Measurements from ENCODE around the gene LEMD3. TPM values are rescaled to one million over a fixed set of nuclear protein-coding genes. Genes with fewer than 3 reads are reported as not detected.

LEMD3 gene
- total and polyA plus RNA-seq, 2 donors from 2014 or later, result 7.5 to 31.8 TPM

- no peak for TF ChIP-seq CTCF (IDR thresholded peaks at IDR 0.05; ENCODE audit: borderline replicate concordance, extremely low read depth, insufficient read depth)
- no peak overlapping the region for H3K4me3 ChIP-seq (ENCODE audit: low read length in 3 of 3)
- DNase-seq, result no peak
- H3K27ac ChIP-seq (ENCODE audit: low read depth in 2 of 2, low read length in 2 of 2), result no peak overlapping the region
- no peaks in the 10 kb centered on the region for H3K4me1 ChIP-seq (ENCODE audit: control insufficient read depth in 2 of 3, insufficient read depth in 2 of 3, low read depth in 1 of 3, low read length in 3 of 3)
- no peak overlapping the region for H3K9ac ChIP-seq (ENCODE audit: low read length in 3 of 3)
- H3K36me3 ChIP-seq (ENCODE audit: control insufficient read depth in 2 of 3, insufficient read depth in 3 of 3, low read length in 3 of 3), result no peaks in the 10 kb centered on the region
- H3K27me3 ChIP-seq (ENCODE audit: control insufficient read depth, insufficient read depth, low read length), result no peaks in the 10 kb centered on the region
- FAIRE-seq, result no peak
- no peaks in the 10 kb centered on the region for H3K9me3 ChIP-seq (ENCODE audit: control insufficient read depth in 2 of 3, insufficient read depth in 1 of 3, low read length in 3 of 3)
- intact Hi-C loops (cut with DNase I), result no loop called here
These were observed 22.0 kb upstream of the LEMD3 start for GRCh38 chr12:65147312-65147905.

- Histone ChIP-seq H3K9ac (ENCODE audit: low read length in 3 of 3) (no peak overlapping the region), H3K27me3 (ENCODE audit: control insufficient read depth, insufficient read depth, low read length) (no peaks in the 10 kb centered on the region), H3K4me1 (ENCODE audit: control insufficient read depth in 2 of 3, insufficient read depth in 2 of 3, low read depth in 1 of 3, low read length in 3 of 3) (no peaks in the 10 kb centered on the region), H3K4me3 (ENCODE audit: low read length in 3 of 3) (no peak overlapping the region), H3K9me3 (ENCODE audit: control insufficient read depth in 2 of 3, insufficient read depth in 1 of 3, low read length in 3 of 3) (no peaks in the 10 kb centered on the region), H3K27ac (ENCODE audit: low read depth in 2 of 2, low read length in 2 of 2) (no peak overlapping the region), H3K36me3 (ENCODE audit: control insufficient read depth in 2 of 3, insufficient read depth in 3 of 3, low read length in 3 of 3) (no peaks in the 10 kb centered on the region)
- FAIRE-seq (no peak), DNase-seq (no peak)
- intact Hi-C loops (cut with DNase I), result no loop called here
- no peak for TF ChIP-seq CTCF (IDR thresholded peaks at IDR 0.05; ENCODE audit: borderline replicate concordance, extremely low read depth, insufficient read depth)
These were observed 17.4 kb upstream of the LEMD3 start for GRCh38 chr12:65152012-65152411.

GRCh38 chr12:65152596-65152995, 16.8 kb upstream of the LEMD3 start:
- Histone ChIP-seq H3K9ac (ENCODE audit: low read length in 3 of 3) (no peak overlapping the region), H3K4me3 (ENCODE audit: low read length in 3 of 3) (no peak overlapping the region), H3K27ac (ENCODE audit: low read depth in 2 of 2, low read length in 2 of 2) (no peak overlapping the region), H3K4me1 (ENCODE audit: control insufficient read depth in 2 of 3, insufficient read depth in 2 of 3, low read depth in 1 of 3, low read length in 3 of 3) (no peaks in the 10 kb centered on the region), H3K9me3 (ENCODE audit: control insufficient read depth in 2 of 3, insufficient read depth in 1 of 3, low read length in 3 of 3) (no peaks in the 10 kb centered on the region), H3K27me3 (ENCODE audit: control insufficient read depth, insufficient read depth, low read length) (no peaks in the 10 kb centered on the region), H3K36me3 (ENCODE audit: control insufficient read depth in 2 of 3, insufficient read depth in 3 of 3, low read length in 3 of 3) (no peaks in the 10 kb centered on the region)
- DNase-seq (no peak), FAIRE-seq (no peak)
- intact Hi-C loops (cut with DNase I), result no loop called here
- no peak for TF ChIP-seq CTCF (IDR thresholded peaks at IDR 0.05; ENCODE audit: borderline replicate concordance, extremely low read depth, insufficient read depth)

- FAIRE-seq (no peak), DNase-seq (no peak)
- H3K27me3 ChIP-seq (ENCODE audit: control insufficient read depth, insufficient read depth, low read length), result no peaks in the 10 kb centered on the region
- H3K9ac ChIP-seq (ENCODE audit: low read length in 3 of 3), result no peak overlapping the region
- H3K36me3 ChIP-seq (ENCODE audit: control insufficient read depth in 2 of 3, insufficient read depth in 3 of 3, low read length in 3 of 3), result no peaks in the 10 kb centered on the region
- H3K27ac ChIP-seq (ENCODE audit: low read depth in 2 of 2, low read length in 2 of 2), result no peak overlapping the region
- TF ChIP-seq CTCF (IDR thresholded peaks at IDR 0.05; ENCODE audit: borderline replicate concordance, extremely low read depth, insufficient read depth), result no peak
- H3K9me3 ChIP-seq (ENCODE audit: control insufficient read depth in 2 of 3, insufficient read depth in 1 of 3, low read length in 3 of 3), result no peaks in the 10 kb centered on the region
- H3K4me1 ChIP-seq (ENCODE audit: control insufficient read depth in 2 of 3, insufficient read depth in 2 of 3, low read depth in 1 of 3, low read length in 3 of 3), result no peaks in the 10 kb centered on the region
- no peak overlapping the region for H3K4me3 ChIP-seq (ENCODE audit: low read length in 3 of 3)
- intact Hi-C loops (cut with DNase I), result no loop called here
These were observed 13.6 kb upstream of the LEMD3 start for GRCh38 chr12:65155784-65156183.

Data from kidney (tissue), 14 donors.